SK-N-SH (cell line): Measurements from ENCODE around the gene PTPRK. TPM values are rescaled to one million over a fixed set of nuclear protein-coding genes. Genes with fewer than 3 reads are reported as not detected.
A peak's percentile ranks its signal among the peaks of the same experiment; 100 is the strongest.

Experiments
- CTCF ChIA-PET: fragments of 300-600, 350-600 bp; formaldehyde crosslinking; extraction: SDS; loops from one replicate; lab custom pipeline; 2021; lab: Yijun Ruan, JAX
- POLR2A ChIA-PET: fragments of 350-600 bp; sonication (Branson Sonifier 250); formaldehyde crosslinking; extraction: SDS; loops from one replicate; lab custom pipeline; 2020; ENCODE audit warnings: antibody characterized with exemption, inconsistent platforms; lab: Yijun Ruan, JAX
- DNase-seq: peaks from one replicate; pipeline ENCODE4 v3.0.0; 2012
- H2AFZ ChIP-seq: fragments of 200-600 bp; sonication (generic); 2 replicates; pipeline ENCODE4 v1.8.1; 2016; ENCODE audit warnings: antibody characterized with exemption, mild to moderate bottlenecking, low read depth
- H3F3A ChIP-seq: fragments of 200-600 bp; sonication (generic); replicated peaks from 2 replicates; pipeline ENCODE3; 2016; ENCODE audit warnings: antibody characterized with exemption, mild to moderate bottlenecking; ENCODE audit not compliant: insufficient read depth
- H3K27ac ChIP-seq, 2 experiments: fragments of 200-500 bp in 1 of 2; fragments of 200-600 bp in 1 of 2; sonication (Bioruptor generic) in 1 of 2; sonication (generic), shearing (Covaris generic) in 1 of 2; 2 replicates each; pipeline versions ENCODE4 v1.5.1 to v1.6.1; 2014 to 2016; ENCODE audit warnings: low read depth in 2 of 2, inconsistent platforms in 1 of 2, low read length in 1 of 2, mild to moderate bottlenecking in 1 of 2, mixed read lengths in 1 of 2
- H3K27me3 ChIP-seq: fragments of 200-600 bp; sonication (generic), shearing (Covaris generic); 2 replicates; pipeline ENCODE4 v1.6.1; 2016; ENCODE audit warnings: mixed run types; ENCODE audit not compliant: insufficient read depth
- H3K36me3 ChIP-seq, 2 experiments: fragments of 200-500 bp in 1 of 2; fragments of 200-600 bp in 1 of 2; sonication (Bioruptor generic) in 1 of 2; sonication (generic) in 1 of 2; replicated peaks in 1 of 2; 2 replicates each; pipeline versions ENCODE3 to v1.5.1; 2014 to 2016; ENCODE audit warnings: low read length in 1 of 2, mild to moderate bottlenecking in 1 of 2; ENCODE audit not compliant: insufficient read depth in 2 of 2, control insufficient read depth in 1 of 2
- H3K4me1 ChIP-seq, 2 experiments: fragments of 200-500 bp in 1 of 2; fragments of 200-600 bp in 1 of 2; sonication (Bioruptor generic) in 1 of 2; sonication (generic), shearing (Covaris generic) in 1 of 2; 2 replicates each; pipeline versions ENCODE4 v1.5.1 to v1.6.1; 2014 to 2016; ENCODE audit warnings: low read depth in 1 of 2, low read length in 1 of 2, mixed run types in 1 of 2; ENCODE audit not compliant: insufficient read depth in 2 of 2, control insufficient read depth in 1 of 2
- H3K4me2 ChIP-seq: fragments of 200-600 bp; sonication (generic), shearing (Covaris generic); 2 replicates; pipeline ENCODE4 v1.6.1; 2017; ENCODE audit warnings: mixed run types
- H3K4me3 ChIP-seq, 2 experiments: fragments of 200-500 bp in 1 of 2; fragments of 200-600 bp in 1 of 2; sonication (Bioruptor generic) in 1 of 2; sonication (generic), shearing (Covaris generic) in 1 of 2; 2 replicates each; pipeline versions ENCODE4 v1.5.1 to v1.8.1; 2014 to 2016; ENCODE audit warnings: low read depth in 2 of 2, inconsistent platforms in 1 of 2, low read length in 1 of 2, mild to moderate bottlenecking in 1 of 2, mixed read lengths in 1 of 2, moderate library complexity in 1 of 2
- H3K79me2 ChIP-seq: fragments of 200-600 bp; sonication (generic); 2 replicates; pipeline ENCODE4 v1.8.1; 2017; ENCODE audit warnings: mild to moderate bottlenecking; ENCODE audit not compliant: insufficient read depth
- H3K9ac ChIP-seq: fragments of 200-600 bp; sonication (generic); 2 replicates; pipeline ENCODE4 v1.6.1; 2017; ENCODE audit warnings: mixed run types
- H3K9me2 ChIP-seq: fragments of 200-600 bp; sonication (generic); 2 replicates; pipeline ENCODE4 v1.6.1; 2017; ENCODE audit warnings: mixed run types
- H3K9me3 ChIP-seq: fragments of 200-600 bp; sonication (generic); 2 replicates; pipeline ENCODE4 v1.6.1; 2017; ENCODE audit warnings: mixed run types, mild to moderate bottlenecking, moderate library complexity
- H4K20me1 ChIP-seq: fragments of 200-600 bp; sonication (generic); 2 replicates; pipeline ENCODE4 v1.6.1; 2017; ENCODE audit warnings: mild to moderate bottlenecking, mixed run types; ENCODE audit not compliant: insufficient read depth
- ELF1 ChIP-seq: IDR thresholded peaks from 2 replicates; pipeline ENCODE4 v1.4.0; 2012
- EP300 ChIP-seq, 2 experiments: IDR thresholded peaks; 2 replicates each; pipeline versions ENCODE4 v1.4.0 to v1.6.1; 2012; ENCODE audit warnings: borderline replicate concordance in 1 of 2, low read depth in 1 of 2, low read length in 1 of 2
- EZH2phosphoT487 ChIP-seq: fragments of 200-600 bp; sonication (generic); IDR thresholded peaks from 2 replicates; pipeline ENCODE4 v1.6.1; 2017; ENCODE audit warnings: low read depth, mixed run types, mild to moderate bottlenecking, antibody characterized with exemption, moderate library complexity, borderline replicate concordance
- FOSL2 ChIP-seq: IDR thresholded peaks from 2 replicates; pipeline ENCODE4 v1.4.0; 2012; ENCODE audit warnings: low read depth, mild to moderate bottlenecking, moderate library complexity, borderline replicate concordance
- FOXM1 ChIP-seq: IDR thresholded peaks from 2 replicates; pipeline ENCODE4 v1.4.0; 2012; ENCODE audit warnings: low read depth, mild to moderate bottlenecking
- GATA2 ChIP-seq: sonication (generic); formaldehyde crosslinking; IDR thresholded peaks from 2 replicates; pipeline ENCODE4 v1.5.0; 2020; ENCODE audit warnings: mild to moderate bottlenecking, missing genetic modification reagents
- JUND ChIP-seq: IDR thresholded peaks from 2 replicates; pipeline ENCODE4 v1.4.0; 2012
- MAX ChIP-seq: IDR thresholded peaks from 2 replicates; pipeline ENCODE4 v1.4.0; 2012; ENCODE audit warnings: low read depth
- NFIC ChIP-seq: IDR thresholded peaks from 2 replicates; pipeline ENCODE4 v1.4.0; 2012; ENCODE audit warnings: borderline replicate concordance
- PBX3 ChIP-seq: IDR thresholded peaks from 2 replicates; pipeline ENCODE4; 2012
- POLR2AphosphoS5 ChIP-seq: IDR thresholded peaks from 2 replicates; pipeline ENCODE4 v1.6.1; 2012; ENCODE audit warnings: low read depth, low read length
- RCOR1 ChIP-seq: fragments of 150-350 bp; IDR thresholded peaks from 2 replicates; pipeline ENCODE4 v1.6.1; 2017; ENCODE audit warnings: antibody characterized with exemption, low read length
- RFX5 ChIP-seq: IDR thresholded peaks from 2 replicates; pipeline ENCODE4 v1.6.1; 2012; ENCODE audit warnings: mild to moderate bottlenecking, improper control_type of control experiment, low read length
- SIN3A ChIP-seq: IDR thresholded peaks from 2 replicates; pipeline ENCODE4 v1.6.1; 2012; ENCODE audit warnings: low read depth, mild to moderate bottlenecking, low read length, moderate library complexity, borderline replicate concordance
- TCF12 ChIP-seq: IDR thresholded peaks from 2 replicates; pipeline ENCODE4 v1.4.0; 2012
- TEAD4 ChIP-seq: IDR thresholded peaks from 2 replicates; pipeline ENCODE4 v1.4.0; 2012; ENCODE audit warnings: mild to moderate bottlenecking, borderline replicate concordance; ENCODE audit not compliant: insufficient read depth
- WGBS: methylation state at CpG from one replicate; pipeline ENCODE4 v1.1.6; 2017; ENCODE audit warnings: low lambda C conversion rate; 5-methylcytosine and 5-hydroxymethylcytosine counted together
- polyA plus RNA-seq, 3 experiments: library from polyadenylated mRNA; depleted of rRNA; stranded (reverse); fragments of >200 nt; gene quantifications; 2 replicates each; pipeline ENCODE4 v1.2.3, GENCODE V29; 2012
- TF ChIP-seq, protein P1 (sequence below): fragments of 200-600 bp; sonication (generic); IDR thresholded peaks from 2 replicates; pipeline ENCODE4 v1.6.1; 2017; ENCODE audit warnings: antibody characterized with exemption, mild to moderate bottlenecking, moderate library complexity
- TF ChIP-seq, protein P2 (sequence below): IDR thresholded peaks from 2 replicates; pipeline ENCODE4 v1.4.0; 2012; ENCODE audit warnings: low read depth, borderline replicate concordance

PTPRK gene
- polyA plus RNA-seq, 1 of the 3 experiments (the other 2 are of a cell fraction), result 9.5 TPM

DNA sequence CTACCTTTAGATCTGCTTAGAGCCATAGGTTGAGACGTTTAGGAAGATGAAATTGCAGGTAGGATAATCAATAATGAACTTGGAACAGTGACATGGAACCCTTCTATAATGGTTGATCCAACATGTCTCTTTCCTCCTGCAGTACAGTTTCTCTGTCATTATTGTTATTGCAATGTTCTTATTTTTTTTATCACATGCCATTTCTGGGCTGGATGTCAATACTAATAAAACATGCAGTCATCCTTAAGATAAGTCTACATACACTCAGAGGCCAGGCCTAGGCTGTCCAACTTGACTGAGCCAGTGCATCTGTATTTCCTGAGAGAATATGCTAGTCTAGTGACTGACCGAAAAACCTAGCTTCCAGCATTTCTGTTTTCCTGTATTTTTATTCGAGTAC lies 544.3 kb downstream of the PTPRK start (continued):
- TF ChIP-seq, protein P1, sequence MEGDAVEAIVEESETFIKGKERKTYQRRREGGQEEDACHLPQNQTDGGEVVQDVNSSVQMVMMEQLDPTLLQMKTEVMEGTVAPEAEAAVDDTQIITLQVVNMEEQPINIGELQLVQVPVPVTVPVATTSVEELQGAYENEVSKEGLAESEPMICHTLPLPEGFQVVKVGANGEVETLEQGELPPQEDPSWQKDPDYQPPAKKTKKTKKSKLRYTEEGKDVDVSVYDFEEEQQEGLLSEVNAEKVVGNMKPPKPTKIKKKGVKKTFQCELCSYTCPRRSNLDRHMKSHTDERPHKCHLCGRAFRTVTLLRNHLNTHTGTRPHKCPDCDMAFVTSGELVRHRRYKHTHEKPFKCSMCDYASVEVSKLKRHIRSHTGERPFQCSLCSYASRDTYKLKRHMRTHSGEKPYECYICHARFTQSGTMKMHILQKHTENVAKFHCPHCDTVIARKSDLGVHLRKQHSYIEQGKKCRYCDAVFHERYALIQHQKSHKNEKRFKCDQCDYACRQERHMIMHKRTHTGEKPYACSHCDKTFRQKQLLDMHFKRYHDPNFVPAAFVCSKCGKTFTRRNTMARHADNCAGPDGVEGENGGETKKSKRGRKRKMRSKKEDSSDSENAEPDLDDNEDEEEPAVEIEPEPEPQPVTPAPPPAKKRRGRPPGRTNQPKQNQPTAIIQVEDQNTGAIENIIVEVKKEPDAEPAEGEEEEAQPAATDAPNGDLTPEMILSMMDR, result no peak
- TF ChIP-seq NFIC, result no peak

DNA sequence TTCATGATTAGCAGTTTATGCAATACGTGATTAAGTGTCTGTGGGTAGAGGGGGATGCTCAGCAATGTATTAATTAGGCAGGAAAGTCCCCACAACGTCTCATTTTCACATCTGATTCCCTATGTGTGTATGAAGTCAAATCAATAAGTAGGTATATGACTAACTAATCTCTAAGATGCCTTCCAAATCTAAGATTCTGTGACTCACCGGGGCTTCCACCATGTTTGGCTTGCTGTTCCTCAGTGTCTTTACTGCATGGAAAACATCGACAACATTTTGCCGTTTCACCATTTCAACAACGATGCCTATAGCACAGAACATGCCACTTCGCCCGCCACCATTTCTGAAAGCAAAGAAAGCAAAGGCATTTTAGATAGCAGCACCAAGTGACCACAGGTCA lies 547.6 kb downstream of the PTPRK start:
- Histone ChIP-seq H3K4me2 (0 out of 2 replicates have a peak overlapping the region, but pooled peaks have one; percentile 57), H3F3A (peaks cover 8% of the 10 kb centered on the region), H3K27me3 (no peaks in the 10 kb centered on the region), H3K36me3 (peaks cover 12 to 33% of the 10 kb centered on the region in 2 experiments), H3K9me3 (no peaks in the 10 kb centered on the region), H3K9me2 (no peaks in the 10 kb centered on the region), H3K27ac (peak overlapping the region in 1 of 2 experiments; percentile 81; a peak in 1 of 4 replicates), H3K9ac (no peak overlapping the region), H3K79me2 (no peaks in the 10 kb centered on the region), H3K4me3 (no peak overlapping the region), H2AFZ (no peak overlapping the region), H4K20me1 (no peaks in the 10 kb centered on the region), H3K4me1 (peaks cover 0 to 4% of the 10 kb centered on the region in 2 experiments; a peak in 1 of 4 replicates)
- no peak for TF ChIP-seq TCF12
- no peak for TF ChIP-seq EZH2phosphoT487
- TF ChIP-seq ELF1, result no peak
- TF ChIP-seq RFX5, result no peak
- TF ChIP-seq, protein P2, sequence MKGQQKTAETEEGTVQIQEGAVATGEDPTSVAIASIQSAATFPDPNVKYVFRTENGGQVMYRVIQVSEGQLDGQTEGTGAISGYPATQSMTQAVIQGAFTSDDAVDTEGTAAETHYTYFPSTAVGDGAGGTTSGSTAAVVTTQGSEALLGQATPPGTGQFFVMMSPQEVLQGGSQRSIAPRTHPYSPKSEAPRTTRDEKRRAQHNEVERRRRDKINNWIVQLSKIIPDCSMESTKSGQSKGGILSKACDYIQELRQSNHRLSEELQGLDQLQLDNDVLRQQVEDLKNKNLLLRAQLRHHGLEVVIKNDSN, result no peak
- no peak for TF ChIP-seq FOSL2
- no peak for TF ChIP-seq POLR2AphosphoS5
- POLR2A ChIA-PET, result no interaction called here
- DNase-seq, result no peak
- 89% methylated on average over 8 of the region's 8 CpGs for WGBS
- CTCF ChIA-PET, result interaction anchor here (1.0 kb wide), 1 partner anchor 17 kb away, joined by 3 read pairs; no protein-coding TSS in a partner anchor

DNA sequence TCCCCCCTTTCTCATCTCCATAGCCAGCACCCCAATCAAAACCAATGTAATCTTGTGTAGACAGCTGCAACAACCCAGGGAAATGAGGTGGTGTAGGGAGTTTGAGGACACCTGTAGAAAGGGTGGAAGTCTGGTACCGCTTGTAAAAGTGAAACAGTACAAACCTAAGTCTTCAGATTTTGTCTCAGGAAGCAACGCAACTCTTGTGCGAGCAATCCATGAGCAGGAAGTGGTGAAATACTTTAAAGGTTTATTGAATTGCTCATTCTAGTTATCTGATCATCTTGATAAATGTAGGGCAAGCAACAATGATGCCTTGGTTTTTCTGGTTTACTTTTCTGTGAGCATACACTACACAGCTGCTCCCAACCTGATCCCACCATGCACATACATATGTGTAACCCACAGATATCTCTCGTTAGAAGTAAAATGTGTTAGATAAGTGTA lies 548.4 kb downstream of the PTPRK start:
- Histone ChIP-seq H3K27ac (peak overlapping the region; percentile 34 to 81; a peak in 3 of 4 replicates), H2AFZ (peak overlapping the region; percentile 61; the same call in 1 of the 2 replicates), H3F3A (peaks cover 8% of the 10 kb centered on the region), H4K20me1 (no peaks in the 10 kb centered on the region), H3K36me3 (peaks cover 10 to 36% of the 10 kb centered on the region in 2 experiments), H3K4me3 (no peak overlapping the region), H3K4me1 (peaks cover 0 to 4% of the 10 kb centered on the region in 2 experiments; a peak in 1 of 4 replicates), H3K4me2 (peak overlapping the region; percentile 57), H3K79me2 (no peaks in the 10 kb centered on the region), H3K9me3 (no peaks in the 10 kb centered on the region), H3K9me2 (no peaks in the 10 kb centered on the region), H3K9ac (peak overlapping the region; percentile 50; the same call in 1 of the 2 replicates), H3K27me3 (no peaks in the 10 kb centered on the region)
- TF ChIP-seq SIN3A, result 0 out of 2 replicates have a peak, but pooled peaks have one; percentile 36
- peak; percentile 91 for TF ChIP-seq JUND
- TF ChIP-seq RCOR1, result no peak
- peak; percentile 75 for TF ChIP-seq PBX3
- peak; percentile 48; the same call in 1 of the 2 replicates for TF ChIP-seq NFIC
- TF ChIP-seq TEAD4, result peak; percentile 72
- peak; percentile 45; the same call in 1 of the 2 replicates for TF ChIP-seq POLR2AphosphoS5
- peak; percentile 51; the same call in 1 of the 2 replicates for TF ChIP-seq MAX
- no peak for TF ChIP-seq FOXM1
- peak; percentile 91 for TF ChIP-seq TCF12
- peak; percentile 71; the same call in 1 of the 2 replicates for TF ChIP-seq FOSL2
- TF ChIP-seq GATA2 (CRISPR knock-in tag), result no peak
- peak in 1 of 2 experiments; percentile 69; a peak in 2 of 4 replicates for TF ChIP-seq EP300 (IDR thresholded peaks at IDR 0.05; ENCODE audit: borderline replicate concordance in 1 of 2, low read depth in 1 of 2, low read length in 1 of 2)
- WGBS, result 27% methylated on average over 4 of the region's 4 CpGs
- ChIA-PET POLR2A (no interaction called here), CTCF (no interaction called here)
- DNase-seq, result no peak
